ENCODE results near the gene PAXIP1. TPM values are rescaled to one million over a fixed set of nuclear protein-coding genes. Genes with fewer than 3 reads are reported as not detected.

PAXIP1 gene
- total RNA-seq, 2 experiments from 2014 or later, result 27.6 to 31.4 TPM

DNA sequence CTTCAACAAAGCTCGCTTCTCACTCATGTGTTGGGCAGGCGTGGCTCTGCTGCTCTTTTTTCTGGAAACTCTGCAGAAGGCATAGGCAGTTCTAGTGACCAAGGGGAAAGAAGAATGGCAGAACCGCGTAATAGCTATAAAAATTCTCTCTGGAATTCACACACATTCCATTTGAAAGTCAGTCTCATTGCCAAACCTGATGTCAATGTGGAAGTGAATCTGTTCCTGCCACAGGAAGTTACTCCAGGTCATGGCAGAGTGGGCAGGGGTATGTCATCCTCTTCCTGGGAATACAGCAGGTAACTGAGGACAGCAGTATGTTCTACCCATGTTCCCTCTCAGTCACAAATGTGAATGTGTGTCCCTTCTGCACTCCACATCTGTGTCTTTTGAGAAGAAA is 8.2 kb upstream of the PAXIP1 start:
- Mint-ChIP-seq H3K4me3 (no peak overlapping the region), H3K9me3 (ENCODE audit: low read depth) (no peaks in the 10 kb centered on the region), H3K4me1 (no peaks in the 10 kb centered on the region), H3K27ac (no peak overlapping the region), H3K36me3 (ENCODE audit: low read depth) (no peaks in the 10 kb centered on the region), H3K27me3 (no peaks in the 10 kb centered on the region)
- CTCF ChIA-PET, result interaction anchor here (1.4 kb wide), 1 partner anchor 9 kb away, joined by 5 read pairs; no protein-coding TSS in a partner anchor
- POLR2A ChIA-PET, result no interaction called here
- intact Hi-C loops (cut with DNase I, micrococcal nuclease), result no loop called here
- DNase-seq, result no peak
- no peak for ATAC-seq

DNA sequence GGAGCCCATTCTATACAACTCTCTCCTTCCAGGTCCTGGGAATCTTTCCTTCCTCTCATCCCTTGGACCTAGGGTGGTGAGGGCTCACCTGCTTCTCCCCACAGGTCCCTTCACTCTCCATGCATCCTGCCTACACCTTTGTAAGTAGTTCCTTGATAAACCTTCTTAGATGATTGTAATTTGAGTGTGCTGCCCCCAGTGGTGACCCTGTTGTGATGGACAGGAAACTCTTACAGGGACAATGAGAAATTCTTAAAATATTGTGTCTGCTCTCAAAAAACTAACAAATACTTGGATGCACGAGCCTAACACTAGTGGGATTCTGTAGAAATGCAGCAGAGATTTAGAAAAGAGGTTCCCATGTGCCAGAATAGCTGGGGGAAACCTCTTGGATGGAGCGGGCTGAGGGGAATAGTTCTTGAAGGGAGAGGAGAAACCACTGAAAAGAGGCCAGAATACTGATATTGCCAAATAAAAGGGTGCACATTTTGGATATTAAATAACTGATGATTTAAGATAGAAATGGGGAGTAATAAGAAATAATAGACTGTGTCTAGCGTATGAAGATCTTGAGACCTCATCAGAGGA is 6.7 kb upstream of the PAXIP1 start:
- intact Hi-C loops (cut with DNase I, micrococcal nuclease), result loop anchor here (5.0 to 10.0 kb wide), 2 partner anchors 97 to 335 kb away; no protein-coding TSS in a partner anchor
- no peaks in the 10 kb centered on the region for H3K27me3 Mint-ChIP-seq
- no peaks in the 10 kb centered on the region for H3K9me3 Mint-ChIP-seq (ENCODE audit: low read depth)
- H3K36me3 Mint-ChIP-seq (ENCODE audit: low read depth), result peaks cover 9% of the 10 kb centered on the region
- no peak overlapping the region for H3K4me3 Mint-ChIP-seq
- CTCF ChIA-PET, result interaction anchor here (0.6 to 2.0 kb wide), 12 partner anchors 9 to 418 kb away, joined by 3 to 10 read pairs (median 4); no protein-coding TSS in a partner anchor
- H3K27ac Mint-ChIP-seq, result no peak overlapping the region
- peak; percentile 47 for ATAC-seq
- POLR2A ChIA-PET, result no interaction called here
- H3K4me1 Mint-ChIP-seq, result peaks cover 3% of the 10 kb centered on the region
- DNase-seq, result peak; percentile 57

DNA sequence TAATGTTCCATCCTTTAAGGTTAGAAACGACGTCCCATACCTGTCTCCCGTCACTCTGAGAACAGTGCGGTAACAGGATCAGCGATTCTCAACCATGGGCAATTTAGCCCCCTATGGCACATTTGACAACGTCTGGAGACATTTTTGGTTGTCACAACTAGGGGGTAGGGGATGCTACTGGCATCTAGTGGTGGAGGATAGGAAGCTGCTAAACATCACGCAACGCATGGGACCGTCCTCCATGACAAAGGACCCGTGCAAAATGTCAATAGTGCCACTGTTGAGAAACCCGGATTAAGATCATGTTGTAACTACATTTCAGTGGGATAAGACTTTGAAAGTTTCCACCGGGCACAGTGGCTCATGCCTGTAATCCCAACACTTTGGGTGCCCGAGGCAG is 5.0 kb upstream of the PAXIP1 start:
- Mint-ChIP-seq H3K4me1 (peaks cover 7% of the 10 kb centered on the region), H3K4me3 (no peak overlapping the region), H3K36me3 (ENCODE audit: low read depth) (peaks cover 13% of the 10 kb centered on the region), H3K27me3 (no peaks in the 10 kb centered on the region), H3K27ac (no peak overlapping the region), H3K9me3 (ENCODE audit: low read depth) (no peaks in the 10 kb centered on the region)
- ChIA-PET CTCF (interaction anchor here (0.9 to 2.0 kb wide), 7 partner anchors 8 to 357 kb away, joined by 3 to 10 read pairs (median 4); no protein-coding TSS in a partner anchor), POLR2A (no interaction called here)
- DNase-seq (peak; percentile 50), ATAC-seq (no peak)
- intact Hi-C loops (cut with DNase I, micrococcal nuclease), result loop anchor here (5.0 to 10.0 kb wide), 2 partner anchors 96 to 337 kb away; no protein-coding TSS in a partner anchor

DNA sequence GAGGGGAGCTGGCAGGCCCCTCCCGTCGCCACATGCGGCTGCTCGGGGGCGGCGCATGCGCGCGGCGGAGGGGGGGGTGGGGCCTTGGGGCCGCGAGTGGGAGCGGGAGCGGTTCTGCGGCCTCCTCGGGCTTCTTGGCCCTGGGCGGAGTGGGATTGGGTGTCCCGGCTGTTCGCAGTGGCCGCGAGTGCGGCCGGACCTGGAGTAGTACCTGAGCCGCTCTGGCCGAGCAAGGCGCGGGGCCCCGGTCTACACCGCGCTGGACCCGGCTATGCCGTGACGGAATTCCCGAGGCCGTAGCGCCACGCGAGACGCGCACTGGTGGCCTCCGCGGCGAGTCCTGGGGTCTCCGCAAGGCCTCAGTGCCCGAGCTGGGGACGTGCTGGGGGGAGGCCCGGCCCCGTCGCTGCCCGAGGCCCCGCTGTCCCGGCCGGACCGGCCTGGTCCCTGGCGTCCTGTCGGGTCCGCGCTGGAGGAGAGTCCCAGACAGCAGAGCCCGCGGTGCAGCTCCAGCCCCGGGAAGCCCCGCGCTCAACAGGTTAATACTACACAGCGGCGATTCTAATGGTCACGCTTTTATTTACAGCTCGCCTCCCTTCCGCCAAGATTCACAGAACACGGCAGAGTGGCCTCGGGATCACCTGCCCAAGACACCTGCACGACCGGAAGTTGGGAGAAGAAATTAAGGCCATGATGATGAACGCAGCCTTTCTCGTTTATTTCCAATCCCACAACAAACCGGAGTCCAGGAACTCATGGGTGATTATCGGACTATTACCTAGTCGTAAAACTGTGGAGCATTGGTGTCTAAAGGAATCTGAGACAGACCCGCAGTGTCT is 671 bp upstream of the PAXIP1 start:
- CTCF ChIA-PET, result interaction anchor here (0.7 kb wide), 1 partner anchor 76 kb away, joined by 3 read pairs; no protein-coding TSS in a partner anchor
- H3K27ac Mint-ChIP-seq, result peak overlapping the region; percentile 85
- ATAC-seq (peak; percentile 82), DNase-seq (peak; percentile 91)
- peaks cover 12% of the 10 kb centered on the region for H3K4me1 Mint-ChIP-seq
- no peaks in the 10 kb centered on the region for H3K9me3 Mint-ChIP-seq (ENCODE audit: low read depth)
- no peaks in the 10 kb centered on the region for H3K27me3 Mint-ChIP-seq
- intact Hi-C loops (cut with DNase I, micrococcal nuclease), result loop anchor here (1.0 to 10.0 kb wide), 11 partner anchors 67 to 761 kb away; partner anchors contain the start of genes HTR5A (in 1 of the 2), INSIG1 (in 1 of the 2) and RBM33 (in 1 of the 2)
- H3K36me3 Mint-ChIP-seq (ENCODE audit: low read depth), result peaks cover 15% of the 10 kb centered on the region
- POLR2A ChIA-PET, result interaction anchor here (0.5 to 1.7 kb wide), 2 partner anchors 267 to 295 kb away, joined by 3 to 14 read pairs; partner anchors contain the start of gene INSIG1
- peak overlapping the region; percentile 91 for H3K4me3 Mint-ChIP-seq

DNA sequence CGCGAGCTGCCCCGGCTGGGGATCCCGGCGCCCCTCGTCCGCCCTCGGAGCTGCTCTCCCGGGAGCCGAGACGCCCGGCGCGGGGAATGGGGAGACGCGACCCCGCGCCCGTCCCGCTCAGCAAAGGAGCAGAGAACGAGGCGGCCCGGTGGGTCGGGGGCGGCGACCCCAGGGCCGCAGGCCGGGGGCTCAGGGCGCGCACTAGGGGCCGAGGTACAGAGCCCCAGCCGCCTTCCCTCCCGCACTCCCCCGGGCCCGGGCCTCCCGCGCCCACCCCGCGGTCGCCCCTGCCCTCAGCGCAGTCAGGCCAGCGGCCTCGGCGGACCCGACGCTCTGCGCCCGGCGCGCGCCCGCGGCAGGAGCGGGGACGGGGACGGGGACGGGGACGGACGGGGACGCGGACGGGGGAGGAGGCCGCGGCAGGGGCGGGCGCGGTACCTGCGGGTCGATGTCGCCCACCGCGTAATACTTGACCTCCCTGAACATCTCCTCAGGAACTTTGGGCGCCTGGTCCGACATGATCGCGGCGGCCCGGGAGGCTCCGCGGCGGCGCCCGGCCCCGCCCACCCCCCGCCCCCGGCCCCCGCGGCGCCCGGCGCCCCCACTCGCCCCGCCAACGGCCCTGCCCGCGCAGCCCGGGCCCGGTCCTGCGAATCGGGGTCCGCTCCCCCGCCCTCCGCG is 373 bp downstream of the PAXIP1 start:
- peak; percentile 70 for DNase-seq
- Mint-ChIP-seq H3K36me3 (ENCODE audit: low read depth) (peaks cover 20% of the 10 kb centered on the region), H3K4me3 (no peak overlapping the region), H3K27ac (no peak overlapping the region), H3K27me3 (no peaks in the 10 kb centered on the region), H3K4me1 (peaks cover 12% of the 10 kb centered on the region), H3K9me3 (ENCODE audit: low read depth) (no peaks in the 10 kb centered on the region)
- ChIA-PET POLR2A (interaction anchor here (1.7 kb wide), 1 partner anchor 296 kb away, joined by 14 read pairs; the partner anchor contains the start of gene INSIG1), CTCF (interaction anchor here (0.9 kb wide), 1 partner anchor 11 kb away, joined by 3 read pairs; no protein-coding TSS in a partner anchor)
- intact Hi-C loops (cut with DNase I, micrococcal nuclease), result loop anchor here (1.0 to 10.0 kb wide), 11 partner anchors 68 to 762 kb away; partner anchors contain the start of genes HTR5A (in 1 of the 2), INSIG1 (in 1 of the 2) and RBM33 (in 1 of the 2)
- ATAC-seq, result peak; percentile 38

DNA sequence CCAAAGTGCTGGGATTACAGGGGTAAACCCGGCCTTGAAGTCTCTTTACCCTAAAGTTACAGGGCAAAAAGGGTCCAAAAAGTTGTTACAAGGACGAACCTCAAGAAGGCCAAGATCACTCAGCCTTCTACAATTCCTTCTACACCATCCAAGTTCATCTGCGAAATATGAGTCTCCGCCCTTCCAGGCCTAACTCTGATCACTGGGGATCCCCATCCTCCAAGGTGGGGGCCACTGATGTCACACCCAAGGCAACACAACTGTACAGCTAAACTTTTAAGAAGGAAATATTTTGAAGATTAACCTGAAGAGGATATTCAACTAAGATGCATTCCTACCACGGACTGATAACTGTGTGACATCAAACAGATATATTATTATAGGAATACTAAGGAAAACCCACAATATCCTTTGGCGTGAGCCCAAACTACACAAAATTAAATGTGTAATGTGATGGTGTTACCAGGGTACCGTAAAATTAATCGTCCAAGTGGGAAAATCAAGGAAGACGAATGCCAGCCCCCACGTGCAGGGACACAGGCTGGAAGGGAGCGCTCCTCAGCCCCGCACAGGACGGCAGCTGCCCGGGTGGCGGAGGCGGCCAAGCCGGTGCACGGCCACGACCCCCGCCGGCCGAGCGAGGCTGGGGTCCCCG is 1.0 kb downstream of the PAXIP1 start:
- H3K27ac Mint-ChIP-seq, result peak overlapping the region; percentile 81
- DNase-seq, result peak; percentile 50
- CTCF ChIA-PET, result interaction anchor here (0.9 kb wide), 1 partner anchor 10 kb away, joined by 3 read pairs; no protein-coding TSS in a partner anchor

DNA sequence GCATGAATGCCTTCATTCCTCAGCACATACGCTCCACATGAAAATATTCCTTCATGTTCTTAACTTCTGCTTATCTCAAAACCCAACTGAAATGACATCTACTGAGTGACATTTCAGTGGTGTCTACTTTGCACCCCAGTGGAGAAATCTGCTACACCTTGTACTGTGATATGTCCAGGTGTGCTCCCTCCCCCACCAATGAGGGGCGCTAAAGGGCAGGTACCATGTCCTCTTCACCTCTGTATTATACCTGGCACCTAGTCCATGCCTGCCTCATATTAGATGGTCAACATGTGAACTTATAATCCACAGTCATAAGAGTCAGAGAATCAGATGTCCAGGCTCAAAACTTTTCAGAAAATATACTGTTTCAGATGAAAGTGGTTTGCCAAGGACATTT is 2.1 kb downstream of the PAXIP1 start:
- no peak overlapping the region for H3K4me3 Mint-ChIP-seq
- intact Hi-C loops (cut with DNase I, micrococcal nuclease), result loop anchor here (5.0 to 10.0 kb wide), 3 partner anchors 73 to 344 kb away; no protein-coding TSS in a partner anchor
- CTCF ChIA-PET, result interaction anchor here (1.2 to 1.8 kb wide), 2 partner anchors 8 to 17 kb away, joined by 4 to 5 read pairs; no protein-coding TSS in a partner anchor
- no peak for ATAC-seq
- H3K9me3 Mint-ChIP-seq (ENCODE audit: low read depth), result no peaks in the 10 kb centered on the region
- POLR2A ChIA-PET, result no interaction called here
- H3K27me3 Mint-ChIP-seq, result no peaks in the 10 kb centered on the region
- peaks cover 12% of the 10 kb centered on the region for H3K4me1 Mint-ChIP-seq
- peak; percentile 20 for DNase-seq
- peaks cover 30% of the 10 kb centered on the region for H3K36me3 Mint-ChIP-seq (ENCODE audit: low read depth)
- no peak overlapping the region for H3K27ac Mint-ChIP-seq

More for the DNA sequence above, 1.0 kb downstream of the PAXIP1 start:
- POLR2A ChIA-PET, result interaction anchor here (0.6 kb wide), 1 partner anchor 19 kb away, joined by 4 read pairs; no protein-coding TSS in a partner anchor
- intact Hi-C loops (cut with DNase I, micrococcal nuclease), result loop anchor here (2.0 to 10.0 kb wide), 5 partner anchors 75 to 763 kb away; no protein-coding TSS in a partner anchor
- Mint-ChIP-seq H3K9me3 (ENCODE audit: low read depth) (no peaks in the 10 kb centered on the region), H3K4me1 (peaks cover 12% of the 10 kb centered on the region), H3K27me3 (no peaks in the 10 kb centered on the region), H3K4me3 (no peak overlapping the region), H3K36me3 (ENCODE audit: low read depth) (peaks cover 26% of the 10 kb centered on the region)
- ATAC-seq, result no peak

DNA sequence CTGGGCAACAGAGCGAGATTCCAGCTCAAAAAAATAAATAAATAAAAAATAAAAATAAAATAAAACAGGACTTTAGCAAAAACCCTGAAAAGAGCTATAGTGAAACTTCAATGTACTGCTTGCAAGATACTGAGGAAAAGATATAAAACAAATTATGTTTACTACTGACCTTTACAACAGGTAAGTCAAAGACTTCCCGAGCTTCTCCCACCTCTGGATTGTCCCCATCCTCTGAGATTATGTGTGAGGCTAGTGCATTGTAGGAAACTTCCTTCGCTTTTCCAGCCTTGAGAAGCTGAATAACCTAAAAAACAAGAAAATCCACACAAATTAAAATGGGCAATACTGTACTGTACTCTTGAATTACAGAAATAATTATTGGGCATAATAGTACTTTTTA is 4.4 kb downstream of the PAXIP1 start:
- Mint-ChIP-seq H3K9me3 (ENCODE audit: low read depth) (no peaks in the 10 kb centered on the region), H3K4me1 (peaks cover 5% of the 10 kb centered on the region), H3K4me3 (no peak overlapping the region), H3K27me3 (no peaks in the 10 kb centered on the region), H3K36me3 (ENCODE audit: low read depth) (peaks cover 30% of the 10 kb centered on the region), H3K27ac (no peak overlapping the region)
- no peak for ATAC-seq
- CTCF ChIA-PET, result interaction anchor here (1.0 to 1.3 kb wide), 3 partner anchors 47 to 347 kb away, joined by 4 read pairs; no protein-coding TSS in a partner anchor
- POLR2A ChIA-PET, result interaction anchor here (0.6 kb wide), 1 partner anchor 207 kb away, joined by 3 read pairs; no protein-coding TSS in a partner anchor
- DNase-seq, result no peak
- intact Hi-C loops (cut with DNase I, micrococcal nuclease), result no loop called here

DNA sequence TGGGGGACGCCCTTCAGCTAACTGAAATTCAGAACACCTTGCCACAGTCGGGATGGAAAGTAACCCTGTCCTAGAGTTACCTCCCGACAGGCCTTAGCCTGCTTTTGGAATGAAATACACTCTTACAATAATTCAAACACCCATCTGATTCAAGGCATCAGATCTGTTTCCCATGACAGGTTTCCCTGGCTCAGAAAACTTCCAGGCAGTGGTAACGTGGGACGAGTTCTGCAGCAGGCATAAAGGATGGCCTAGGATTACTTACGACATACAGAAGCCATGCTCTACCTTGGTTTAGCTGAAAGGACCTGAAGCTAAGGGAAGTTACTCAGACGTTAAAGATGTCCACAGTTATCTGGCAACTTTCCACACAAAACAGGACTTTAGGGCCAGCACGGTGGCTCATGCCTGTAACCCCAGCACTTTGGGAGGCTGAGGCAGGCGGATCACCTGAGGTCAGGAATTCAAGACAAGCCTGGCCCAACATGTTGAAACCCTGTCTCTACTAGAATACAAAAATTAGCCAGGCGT is 5.0 kb downstream of the PAXIP1 start:
- no peaks in the 10 kb centered on the region for H3K27me3 Mint-ChIP-seq
- peaks cover 36% of the 10 kb centered on the region for H3K36me3 Mint-ChIP-seq (ENCODE audit: low read depth)
- no peaks in the 10 kb centered on the region for H3K9me3 Mint-ChIP-seq (ENCODE audit: low read depth)
- intact Hi-C loops (cut with DNase I, micrococcal nuclease), result no loop called here
- peaks cover 5% of the 10 kb centered on the region for H3K4me1 Mint-ChIP-seq
- DNase-seq (no peak), ATAC-seq (no peak)
- ChIA-PET CTCF (interaction anchor here (1.0 to 1.3 kb wide), 4 partner anchors 20 to 347 kb away, joined by 3 to 4 read pairs (median 4); no protein-coding TSS in a partner anchor), POLR2A (interaction anchor here (0.6 kb wide), 1 partner anchor 207 kb away, joined by 3 read pairs; no protein-coding TSS in a partner anchor)
- no peak overlapping the region for H3K27ac Mint-ChIP-seq
- H3K4me3 Mint-ChIP-seq, result no peak overlapping the region

DNA sequence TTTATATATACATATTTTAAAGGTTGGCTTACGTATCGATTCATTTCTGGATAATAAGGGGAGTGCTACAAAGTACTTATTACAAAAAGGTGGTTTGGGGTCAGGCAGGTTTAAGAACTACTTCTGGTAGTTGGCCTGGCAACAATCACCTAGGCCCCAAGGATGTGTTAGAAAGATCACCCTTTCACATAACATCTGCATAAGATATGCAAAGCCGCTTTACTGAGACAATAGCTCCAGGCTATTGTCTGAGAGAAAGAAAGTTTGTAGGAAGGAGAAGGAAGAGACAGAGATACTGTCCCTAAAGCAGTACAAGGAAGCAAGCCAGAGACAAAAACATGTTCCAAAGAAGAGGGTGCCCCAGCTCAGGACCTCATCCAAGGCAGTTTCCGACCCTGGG is 6.2 kb downstream of the PAXIP1 start:
- no peak overlapping the region for H3K27ac Mint-ChIP-seq
- H3K27me3 Mint-ChIP-seq, result no peaks in the 10 kb centered on the region
- peaks cover 40% of the 10 kb centered on the region for H3K36me3 Mint-ChIP-seq (ENCODE audit: low read depth)
- no peak for DNase-seq
- H3K4me3 Mint-ChIP-seq, result no peak overlapping the region
- H3K9me3 Mint-ChIP-seq (ENCODE audit: low read depth), result no peaks in the 10 kb centered on the region
- peaks cover 2% of the 10 kb centered on the region for H3K4me1 Mint-ChIP-seq
- intact Hi-C loops (cut with DNase I, micrococcal nuclease), result no loop called here
- ChIA-PET POLR2A (no interaction called here), CTCF (interaction anchor here (0.6 to 1.9 kb wide), 4 partner anchors 12 to 110 kb away, joined by 3 to 5 read pairs (median 4); no protein-coding TSS in a partner anchor)
- ATAC-seq, result no peak

Measured in activated CD4-positive, alpha-beta T cell treated with anti-CD3 and anti-CD28 coated beads for 36 hours (primary cell).